ENCODE results near the gene VWA3A.

- TF ChIP-seq CTCF (IDR thresholded peaks at IDR 0.05), result no peak
- no peak for TF ChIP-seq POLR2A (IDR thresholded peaks at IDR 0.05)
- no peak for TF ChIP-seq POLR2AphosphoS5 (IDR thresholded peaks at IDR 0.05)
- no peak for TF ChIP-seq EP300 (IDR thresholded peaks at IDR 0.05)
These were observed 110.8 kb downstream of the VWA3A start for GRCh38 chr16:22203091-22203490.

All from stomach (tissue), 4 donors.